SH-SY5Y (cell line): ENCODE measurements around the gene PSMC2.

Experiments used
- GATA2 ChIP-seq: IDR thresholded peaks from 2 replicates; pipeline ENCODE4 v1.6.1; 2011; ENCODE audit warnings: mild to moderate bottlenecking, low read depth, low read length
- GATA3 ChIP-seq: IDR thresholded peaks from 2 replicates; pipeline ENCODE4 v1.6.1; 2011; ENCODE audit warnings: low read depth, mild to moderate bottlenecking, low read length, moderate library complexity

Gene PSMC2

GRCh38 chr7:103347507-103348267 lies at the start of gene PSMC2:
TSS of gene PSMC2 (plus strand) at chr7:103347643. CDS start at chr7:103347712, 69 bp downstream.
- no peak for TF ChIP-seq GATA2
- no peak for TF ChIP-seq GATA3

GRCh38 chr7:103297837-103298179 lies 49.6 kb upstream of the PSMC2 start:
- TF ChIP-seq GATA2 (no peak), GATA3 (no peak)

- TF ChIP-seq GATA3: no peak
- TF ChIP-seq GATA2: no peak
Observed at GRCh38 chr7:103299660-103300059, 47.8 kb upstream of the PSMC2 start.

- TF ChIP-seq GATA3: no peak
- TF ChIP-seq GATA2: no peak
Observed at GRCh38 chr7:103301441-103301840, 46.0 kb upstream of the PSMC2 start.

GRCh38 chr7:103307503-103308231 lies 39.8 kb upstream of the PSMC2 start:
- TF ChIP-seq GATA3 (no peak), GATA2 (no peak)

- TF ChIP-seq GATA2: no peak
- no peak for TF ChIP-seq GATA3
Observed at GRCh38 chr7:103314852-103315251, 32.6 kb upstream of the PSMC2 start.

GRCh38 chr7:103316380-103316941 lies 31.0 kb upstream of the PSMC2 start:
- TF ChIP-seq GATA3 (no peak), GATA2 (no peak)

- TF ChIP-seq GATA2: no peak
- no peak for TF ChIP-seq GATA3
Observed at GRCh38 chr7:103317009-103317408, 30.4 kb upstream of the PSMC2 start.

- TF ChIP-seq GATA2 (no peak), GATA3 (no peak)
Observed at GRCh38 chr7:103325744-103326143, 21.7 kb upstream of the PSMC2 start.

- TF ChIP-seq GATA2 (no peak), GATA3 (no peak)
Observed at GRCh38 chr7:103336761-103337160, 10.7 kb upstream of the PSMC2 start.

GRCh38 chr7:103338864-103339263 lies 8.6 kb upstream of the PSMC2 start:
- no peak for TF ChIP-seq GATA2
- no peak for TF ChIP-seq GATA3

GRCh38 chr7:103341466-103341865 lies 6.0 kb upstream of the PSMC2 start:
- TF ChIP-seq GATA3 (no peak), GATA2 (no peak)

- no peak for TF ChIP-seq GATA3
- TF ChIP-seq GATA2: no peak
Observed at GRCh38 chr7:103343332-103343731, 4.1 kb upstream of the PSMC2 start.

GRCh38 chr7:103343758-103344452 lies 3.5 kb upstream of the PSMC2 start:
- TF ChIP-seq GATA3 (no peak), GATA2 (no peak)

- no peak for TF ChIP-seq GATA3
- TF ChIP-seq GATA2: no peak
Observed at GRCh38 chr7:103344453-103345149, 2.8 kb upstream of the PSMC2 start, which contains the start of gene DNAJC2. TSS of gene DNAJC2 (minus strand) at chr7:103344767. CDS start at chr7:103344622, 145 bp downstream.

- TF ChIP-seq GATA3: no peak
Observed at GRCh38 chr7:103346396-103346795, 1.0 kb upstream of the PSMC2 start.
